Neural cell (in vitro differentiated cells): ENCODE results near the gene PIGBOS1. TPM values are rescaled to one million over a fixed set of nuclear protein-coding genes. Genes with fewer than 3 reads are reported as not detected.
"Not testable (repeated sequence)": the region's sequence is repeated elsewhere in the genome, so short reads cannot be mapped to it uniquely, and the experiment has no call there.

Experiments used
- H2AFZ ChIP-seq: fragments of 200-600, 300-800 bp; sonication (generic), shearing (Covaris generic); 2 replicates; pipeline ENCODE4 v1.6.0; 2014; ENCODE audit warnings: low read depth, mild to moderate bottlenecking, antibody characterized with exemption, low read length, moderate library complexity
- H3F3A ChIP-seq: fragments of 200-600 bp; shearing (Covaris generic); 2 replicates; pipeline ENCODE4 v1.6.1; 2016; ENCODE audit warnings: mild to moderate bottlenecking, moderate library complexity, mixed read lengths, antibody characterized with exemption, low read length; ENCODE audit not compliant: insufficient read depth, poor library complexity, severe bottlenecking
- H3K27ac ChIP-seq: fragments of 200-600, 300-800 bp; sonication (generic), shearing (Covaris generic); 2 replicates; pipeline ENCODE4 v1.5.1; 2014; ENCODE audit warnings: mild to moderate bottlenecking, low read length, moderate library complexity
- H3K27me3 ChIP-seq: fragments of 300-800, 200-600 bp; sonication (generic), shearing (Covaris generic); 2 replicates; pipeline ENCODE4 v1.6.0; 2014; ENCODE audit warnings: mild to moderate bottlenecking, low read depth, low read length, moderate library complexity; ENCODE audit not compliant: insufficient read depth
- H3K36me3 ChIP-seq: fragments of 300-800, 200-600 bp; sonication (generic), shearing (Covaris generic); 2 replicates; pipeline ENCODE4 v1.5.1; 2014; ENCODE audit warnings: mild to moderate bottlenecking, antibody characterized with exemption, low read length, moderate library complexity; ENCODE audit not compliant: insufficient read depth
- H3K4me2 ChIP-seq: fragments of 300-800, 200-600 bp; sonication (generic), shearing (Covaris generic); 2 replicates; pipeline ENCODE4 v1.6.0; 2014; ENCODE audit warnings: mild to moderate bottlenecking, low read length
- H3K4me3 ChIP-seq: fragments of 300-800, 200-600 bp; sonication (generic), shearing (Covaris generic); 2 replicates; pipeline ENCODE4 v1.5.1; 2014; ENCODE audit warnings: mild to moderate bottlenecking, low read length, moderate library complexity
- H3K79me2 ChIP-seq: fragments of 200-600 bp; shearing (Covaris generic); replicated peaks from 2 replicates; pipeline ENCODE4 v1.6.0; 2014; ENCODE audit warnings: mild to moderate bottlenecking, low read length, moderate library complexity; ENCODE audit not compliant: insufficient read depth
- H3K9ac ChIP-seq: fragments of 300-800, 200-600 bp; sonication (generic), shearing (Covaris generic); 2 replicates; pipeline ENCODE4 v1.6.1; 2016; ENCODE audit warnings: mild to moderate bottlenecking, low read length, mixed read lengths
- H3K9me2 ChIP-seq: fragments of 200-600 bp; shearing (Covaris generic); 2 replicates; pipeline ENCODE4 v1.6.1; 2016; ENCODE audit warnings: mild to moderate bottlenecking, low read length, mixed read lengths; ENCODE audit not compliant: insufficient read depth
- H3K9me3 ChIP-seq: fragments of 200-600, 300-800 bp; sonication (generic), shearing (Covaris generic); 2 replicates; pipeline ENCODE4 v1.6.1; 2016; ENCODE audit warnings: mild to moderate bottlenecking, mixed run types, low read length, moderate library complexity, mixed read lengths
- H4K20me1 ChIP-seq: fragments of 200-600 bp; shearing (Covaris generic); 2 replicates; pipeline ENCODE4 v1.6.1; 2016; ENCODE audit warnings: mild to moderate bottlenecking, mixed run types; ENCODE audit not compliant: insufficient read depth
- EP300 ChIP-seq: fragments of 450-650 bp; conservative IDR thresholded peaks from 2 replicates; pipeline ENCODE4 v1.6.1; 2014; ENCODE audit warnings: antibody characterized with exemption, mild to moderate bottlenecking, moderate library complexity; ENCODE audit not compliant: poor library complexity, severe bottlenecking
- EZH2 ChIP-seq: fragments of 200-600, 300-800 bp; shearing (Covaris generic), sonication (generic); IDR thresholded peaks from 2 replicates; pipeline ENCODE4 v1.6.1; 2014; ENCODE audit warnings: antibody characterized with exemption, low read length, borderline replicate concordance, mild to moderate bottlenecking; ENCODE audit not compliant: insufficient read depth, poor library complexity, severe bottlenecking
- MXI1 ChIP-seq: fragments of 450-650 bp; conservative IDR thresholded peaks from 2 replicates; pipeline ENCODE4 v1.6.1; 2014; ENCODE audit warnings: antibody characterized with exemption, mild to moderate bottlenecking; ENCODE audit not compliant: poor library complexity, severe bottlenecking
- POLR2AphosphoS5 ChIP-seq: IDR thresholded peaks from 2 replicates; pipeline ENCODE4 v1.6.1; 2012
- RAD21 ChIP-seq: fragments of 450-650 bp; conservative IDR thresholded peaks from 2 replicates; pipeline ENCODE4 v1.6.1; 2014; ENCODE audit warnings: antibody characterized with exemption, mild to moderate bottlenecking, moderate library complexity
- REST ChIP-seq: IDR thresholded peaks from 2 replicates; pipeline ENCODE4 v1.6.1; 2012; ENCODE audit warnings: borderline replicate concordance
- SMC3 ChIP-seq: fragments of 450-650 bp; conservative IDR thresholded peaks from 2 replicates; pipeline ENCODE4 v1.6.1; 2014; ENCODE audit warnings: antibody characterized with exemption, mild to moderate bottlenecking, moderate library complexity; ENCODE audit not compliant: poor library complexity
- TAF1 ChIP-seq: IDR thresholded peaks from 2 replicates; pipeline ENCODE4 v1.6.1; 2012; ENCODE audit warnings: low read depth
- polyA plus RNA-seq: library from polyadenylated mRNA; depleted of rRNA; stranded (reverse); fragments of >200 nt; gene quantifications from 2 replicates; pipeline ENCODE4 v1.2.3, GENCODE V29; 2014
- TF ChIP-seq, protein P1 (sequence below): fragments of 450-650 bp; IDR thresholded peaks from 2 replicates; pipeline ENCODE4 v1.5.1; 2014; ENCODE audit warnings: antibody characterized with exemption, mild to moderate bottlenecking, moderate library complexity; ENCODE audit not compliant: poor library complexity, severe bottlenecking

PIGBOS1 gene
- polyA plus RNA-seq, 1 donor from 2014 or later, result 16.4 TPM

- Histone ChIP-seq H4K20me1 (no peaks in the 10 kb centered on the region), H3K4me3 (no peak overlapping the region), H2AFZ (no peak overlapping the region), H3K27me3 (no peaks in the 10 kb centered on the region), H3F3A (no peaks in the 10 kb centered on the region), H3K9me3 (no peaks in the 10 kb centered on the region), H3K36me3 (no peaks in the 10 kb centered on the region), H3K9ac (no peak overlapping the region), H3K4me2 (no peak overlapping the region), H3K27ac (no peak overlapping the region), H3K79me2 (no peaks in the 10 kb centered on the region), H3K9me2 (no peaks in the 10 kb centered on the region)
- TF ChIP-seq TAF1 (no peak), MXI1 (no peak), SMC3 (no peak), EP300 (no peak), EZH2 (no peak)
- TF ChIP-seq, protein P1, sequence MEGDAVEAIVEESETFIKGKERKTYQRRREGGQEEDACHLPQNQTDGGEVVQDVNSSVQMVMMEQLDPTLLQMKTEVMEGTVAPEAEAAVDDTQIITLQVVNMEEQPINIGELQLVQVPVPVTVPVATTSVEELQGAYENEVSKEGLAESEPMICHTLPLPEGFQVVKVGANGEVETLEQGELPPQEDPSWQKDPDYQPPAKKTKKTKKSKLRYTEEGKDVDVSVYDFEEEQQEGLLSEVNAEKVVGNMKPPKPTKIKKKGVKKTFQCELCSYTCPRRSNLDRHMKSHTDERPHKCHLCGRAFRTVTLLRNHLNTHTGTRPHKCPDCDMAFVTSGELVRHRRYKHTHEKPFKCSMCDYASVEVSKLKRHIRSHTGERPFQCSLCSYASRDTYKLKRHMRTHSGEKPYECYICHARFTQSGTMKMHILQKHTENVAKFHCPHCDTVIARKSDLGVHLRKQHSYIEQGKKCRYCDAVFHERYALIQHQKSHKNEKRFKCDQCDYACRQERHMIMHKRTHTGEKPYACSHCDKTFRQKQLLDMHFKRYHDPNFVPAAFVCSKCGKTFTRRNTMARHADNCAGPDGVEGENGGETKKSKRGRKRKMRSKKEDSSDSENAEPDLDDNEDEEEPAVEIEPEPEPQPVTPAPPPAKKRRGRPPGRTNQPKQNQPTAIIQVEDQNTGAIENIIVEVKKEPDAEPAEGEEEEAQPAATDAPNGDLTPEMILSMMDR, result no peak
Measured at GRCh38 chr15:55282284-55282833, 36.6 kb downstream of the PIGBOS1 start.

- H3K4me3 ChIP-seq, result no peak overlapping the region
- H3K27me3 ChIP-seq, result no peaks in the 10 kb centered on the region
- H3K4me2 ChIP-seq, result no peak overlapping the region
- H3K9me2 ChIP-seq, result no peaks in the 10 kb centered on the region
- no peak overlapping the region for H3K27ac ChIP-seq
- no peaks in the 10 kb centered on the region for H3K36me3 ChIP-seq
- H3F3A ChIP-seq, result no peaks in the 10 kb centered on the region
- H3K79me2 ChIP-seq, result no peaks in the 10 kb centered on the region
- no peak overlapping the region for H2AFZ ChIP-seq
- TF ChIP-seq RAD21 (no peak), EP300 (no peak), REST (no peak), EZH2 (no peak), SMC3 (no peak), MXI1 (no peak), TAF1 (no peak), POLR2AphosphoS5 (no peak)
- TF ChIP-seq, protein P1, result no peak
- no peak overlapping the region for H3K9ac ChIP-seq
- H3K9me3 ChIP-seq, result no peaks in the 10 kb centered on the region
- H4K20me1 ChIP-seq, result no peaks in the 10 kb centered on the region
Measured at GRCh38 chr15:55281517-55282228, 37.2 kb downstream of the PIGBOS1 start.

- not testable (repeated sequence) for H2AFZ ChIP-seq, H3F3A ChIP-seq, H3K4me2 ChIP-seq, H3K9me3 ChIP-seq, H3K79me2 ChIP-seq, H3K27me3 ChIP-seq, H3K9ac ChIP-seq, H4K20me1 ChIP-seq, H3K36me3 ChIP-seq, H3K27ac ChIP-seq, H3K4me3 ChIP-seq, H3K9me2 ChIP-seq
Measured at GRCh38 chr15:55280589-55280988, 38.3 kb downstream of the PIGBOS1 start.
